ENCODE measurements around the gene DLGAP4. TPM values are rescaled to one million over a fixed set of nuclear protein-coding genes. Genes with fewer than 3 reads are reported as not detected.

DLGAP4 gene
- total RNA-seq, 4 donors from 2014 or later, result 18.8 to 46.7 (median 45.0) TPM

DNA sequence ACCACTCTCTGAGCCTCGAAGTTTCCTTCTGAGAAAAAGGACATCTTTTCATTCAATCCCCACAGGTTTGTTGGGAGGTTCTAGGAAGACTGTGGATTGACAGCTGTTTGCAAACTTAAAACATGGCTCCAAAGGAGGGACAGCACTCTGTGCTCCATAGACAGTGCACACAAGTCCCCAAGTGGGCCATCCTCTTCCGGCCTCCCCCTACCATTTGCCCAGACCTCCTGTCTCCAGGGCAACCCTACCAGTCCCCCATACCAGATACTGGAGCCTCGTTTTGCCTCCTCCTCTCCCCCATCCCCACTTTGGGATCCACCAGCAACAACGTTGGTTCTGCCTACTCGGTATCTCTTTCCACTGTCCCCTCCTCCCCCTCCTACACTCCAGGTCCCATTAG, 8.5 kb upstream of the DLGAP4 start:
- no peaks in the 10 kb centered on the region for H3K4me1 ChIP-seq
- no peak for DNase-seq
- no peaks in the 10 kb centered on the region for H3K36me3 ChIP-seq
- peaks cover 19 to 22% (median 21%) of the 10 kb centered on the region in 3 donors for H3K27me3 ChIP-seq
- no peaks in the 10 kb centered on the region for H3K9me3 ChIP-seq
- in situ Hi-C loops (cut with MboI; ENCODE audit: low sequenced_read_pairs in 4 of 4), result no loop called here
- H3K27ac ChIP-seq, result no peak overlapping the region
- no peak for ATAC-seq
- H3K4me3 ChIP-seq, result no peak overlapping the region
- no peak for TF ChIP-seq CTCF (IDR thresholded peaks at IDR 0.05 in 4 of 5, conservative IDR thresholded peaks at IDR 0.05 in 1 of 5)
- no peak for TF ChIP-seq POLR2A (IDR thresholded peaks at IDR 0.05)
- intact Hi-C loops (cut with DNase I; ENCODE audit: low total_unique reads), result no loop called here

DNA sequence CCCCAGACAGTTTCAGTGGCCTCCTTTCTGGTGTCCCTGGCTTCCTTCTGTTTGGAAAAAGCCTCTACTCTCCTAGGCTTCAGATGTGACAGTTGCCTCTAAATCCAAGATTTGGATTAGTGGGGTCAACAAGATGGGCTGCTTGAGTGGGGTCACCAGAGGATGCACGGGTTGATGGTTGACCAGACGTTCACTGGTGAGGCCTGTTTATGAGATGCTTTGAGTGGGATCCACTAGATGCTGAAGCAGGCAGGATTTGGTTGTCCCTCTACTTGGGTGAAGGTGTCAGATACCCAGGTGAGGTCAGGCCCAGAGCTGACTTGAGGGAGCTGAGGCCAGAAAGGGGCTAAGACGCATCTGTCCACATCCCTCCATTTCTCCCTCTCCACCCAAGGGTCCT, 8.1 kb upstream of the DLGAP4 start:
- no peak overlapping the region for H3K4me3 ChIP-seq
- ATAC-seq (no peak), DNase-seq (no peak)
- H3K4me1 ChIP-seq, result no peaks in the 10 kb centered on the region
- TF ChIP-seq POLR2A (IDR thresholded peaks at IDR 0.05), result no peak
- TF ChIP-seq CTCF (IDR thresholded peaks at IDR 0.05 in 4 of 5, conservative IDR thresholded peaks at IDR 0.05 in 1 of 5), result no peak
- intact Hi-C loops (cut with DNase I; ENCODE audit: low total_unique reads), result no loop called here
- no peaks in the 10 kb centered on the region for H3K36me3 ChIP-seq
- in situ Hi-C loops (cut with MboI; ENCODE audit: low sequenced_read_pairs in 4 of 4), result no loop called here
- no peaks in the 10 kb centered on the region for H3K9me3 ChIP-seq
- no peak overlapping the region for H3K27ac ChIP-seq
- H3K27me3 ChIP-seq, result peaks cover 22 to 26% (median 26%) of the 10 kb centered on the region in 3 donors

- TF ChIP-seq CTCF (IDR thresholded peaks at IDR 0.05 in 4 of 5, conservative IDR thresholded peaks at IDR 0.05 in 1 of 5) (no peak), POLR2A (IDR thresholded peaks at IDR 0.05) (no peak)
- intact Hi-C loops (cut with DNase I; ENCODE audit: low total_unique reads), result no loop called here
Measured at GRCh38 chr20:36298795-36299339, 7.3 kb upstream of the DLGAP4 start.

DNA sequence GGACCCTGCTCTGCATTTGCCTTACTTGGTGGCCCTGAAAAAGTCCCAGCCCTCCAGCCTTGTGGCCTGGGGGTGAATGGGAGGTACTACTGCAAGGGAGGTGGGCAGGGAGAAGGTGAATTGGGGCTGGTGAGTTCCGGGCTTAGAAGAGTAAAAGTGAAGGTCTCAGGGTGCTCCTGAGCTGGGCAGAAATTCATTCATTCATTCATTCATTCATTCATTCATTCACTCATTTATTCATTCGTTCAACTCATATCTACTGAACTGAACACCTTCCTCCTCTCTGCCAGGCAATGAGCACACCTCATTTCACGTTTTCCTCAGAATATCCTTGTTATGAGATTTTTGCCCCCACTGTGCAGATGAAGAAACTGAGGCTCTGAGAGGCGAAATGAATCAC, 6.7 kb upstream of the DLGAP4 start:
- peaks cover 34 to 39% (median 37%) of the 10 kb centered on the region in 3 donors for H3K27me3 ChIP-seq
- H3K9me3 ChIP-seq, result no peaks in the 10 kb centered on the region
- TF ChIP-seq CTCF (IDR thresholded peaks at IDR 0.05 in 4 of 5, conservative IDR thresholded peaks at IDR 0.05 in 1 of 5) (no peak), POLR2A (IDR thresholded peaks at IDR 0.05) (no peak)
- DNase-seq (no peak), ATAC-seq (no peak)
- H3K36me3 ChIP-seq, result no peaks in the 10 kb centered on the region
- intact Hi-C loops (cut with DNase I; ENCODE audit: low total_unique reads), result no loop called here
- H3K4me3 ChIP-seq, result no peak overlapping the region
- no peak overlapping the region for H3K27ac ChIP-seq
- H3K4me1 ChIP-seq, result no peaks in the 10 kb centered on the region
- in situ Hi-C loops (cut with MboI; ENCODE audit: low sequenced_read_pairs in 4 of 4), result no loop called here

More at GRCh38 chr20:36298795-36299339, 7.3 kb upstream of the DLGAP4 start:
- Histone ChIP-seq H3K27me3 (peaks cover 30 to 34% (median 34%) of the 10 kb centered on the region in 3 donors), H3K27ac (no peak overlapping the region), H3K36me3 (no peaks in the 10 kb centered on the region), H3K9me3 (no peaks in the 10 kb centered on the region), H3K4me3 (no peak overlapping the region), H3K4me1 (no peaks in the 10 kb centered on the region)
- in situ Hi-C loops (cut with MboI; ENCODE audit: low sequenced_read_pairs in 4 of 4), result no loop called here
- DNase-seq (no peak), ATAC-seq (no peak)

Measured in gastrocnemius medialis (tissue), 4 donors.